ENCODE results near the gene DUSP10. TPM values are rescaled to one million over a fixed set of nuclear protein-coding genes. Genes with fewer than 3 reads are reported as not detected.

The DUSP10 gene
- total RNA-seq, 1 experiment from 2014 or later, result 1.6 TPM

- Mint-ChIP-seq H3K4me3 (no peak overlapping the region), H3K9me3 (no peaks in the 10 kb centered on the region), H3K27me3 (ENCODE audit: low read depth) (no peaks in the 10 kb centered on the region; the same call in 1 of the 2 replicates), H3K4me1 (peaks cover 17% of the 10 kb centered on the region), H3K36me3 (peaks cover 19% of the 10 kb centered on the region), H3K27ac (no peak overlapping the region)
- peak; percentile 17 for DNase-seq (ENCODE audit: low spot score)
- CTCF ChIA-PET, result interaction anchor here (0.6 to 1.6 kb wide), 4 partner anchors 27 to 264 kb away, joined by 3 to 9 read pairs (median 3); no protein-coding TSS in a partner anchor
- no peak for ATAC-seq
- POLR2A ChIA-PET, result interaction anchor here (0.7 to 2.8 kb wide), 5 partner anchors 9 to 197 kb away, joined by 3 to 21 read pairs (median 4); no protein-coding TSS in a partner anchor
- no peak for TF ChIP-seq CREM (CRISPR knock-in tag; IDR thresholded peaks at IDR 0.05)
- TF ChIP-seq CTCF (IDR thresholded peaks at IDR 0.05), result no peak
- no peak for TF ChIP-seq ZNF138 (CRISPR knock-in tag; conservative IDR thresholded peaks at IDR 0.05)
- no peak for TF ChIP-seq HMGA2 (CRISPR knock-in tag; IDR thresholded peaks at IDR 0.05)
- no peak for TF ChIP-seq ATF3 (CRISPR knock-in tag; conservative IDR thresholded peaks at IDR 0.05)
- TF ChIP-seq KAT7 (CRISPR knock-in tag; IDR thresholded peaks at IDR 0.05; ENCODE audit: borderline replicate concordance), result no peak
- TF ChIP-seq ZNF317 (CRISPR knock-in tag; IDR thresholded peaks at IDR 0.05; ENCODE audit: borderline replicate concordance, low read depth), result no peak
- no peak for TF ChIP-seq STAT6 (CRISPR knock-in tag; conservative IDR thresholded peaks at IDR 0.05; ENCODE audit: low read depth)
- no peak for TF ChIP-seq TCF7 (CRISPR knock-in tag; IDR thresholded peaks at IDR 0.05; ENCODE audit: low read depth)
- no peak for TF ChIP-seq ZNF396 (CRISPR knock-in tag; IDR thresholded peaks at IDR 0.05; ENCODE audit: borderline replicate concordance)
- no peak for TF ChIP-seq AFF4 (CRISPR knock-in tag; IDR thresholded peaks at IDR 0.05; ENCODE audit: borderline replicate concordance)
- no peak for TF ChIP-seq TEAD4 (CRISPR knock-in tag; IDR thresholded peaks at IDR 0.05)
- TF ChIP-seq IRF1 (CRISPR knock-in tag; IDR thresholded peaks at IDR 0.05), result no peak
- no peak for TF ChIP-seq NFATC4 (CRISPR knock-in tag; IDR thresholded peaks at IDR 0.05)
- TF ChIP-seq TP53 (CRISPR knock-in tag; IDR thresholded peaks at IDR 0.05), result no peak
- no peak for TF ChIP-seq ZNF219 (CRISPR knock-in tag; IDR thresholded peaks at IDR 0.05; ENCODE audit: borderline replicate concordance)
- TF ChIP-seq PRDM15 (CRISPR knock-in tag; IDR thresholded peaks at IDR 0.05), result no peak
- no peak for TF ChIP-seq NFYB (CRISPR knock-in tag; conservative IDR thresholded peaks at IDR 0.05; ENCODE audit: low read depth)
- no peak for TF ChIP-seq ZNF671 (CRISPR knock-in tag; IDR thresholded peaks at IDR 0.05)
Observed at GRCh38 chr1:221740993-221741702, 741 bp downstream of the DUSP10 start.
